GM18951 (cell line): ENCODE results near the gene COL4A2.

ENCODE experiments used
- POLR2A ChIP-seq: IDR thresholded peaks from 4 replicates; pipeline ENCODE4 v1.6.1; 2011; ENCODE audit warnings: mild to moderate bottlenecking; ENCODE audit not compliant: insufficient read length, insufficient read depth; ENCODE audit errors: extremely low read depth
- in situ Hi-C: fragments of 300-500 bp; cut with MboI; formaldehyde crosslinking; loops from one replicate; pipeline ENCODE4 v1.12.0; 2022; ENCODE audit warnings: low sequenced_read_pairs, mixed read lengths, inconsistent platforms; ENCODE audit not compliant: unreplicated experiment

Gene COL4A2

GRCh38 chr13:110464556-110465333 lies 157.7 kb downstream of the COL4A2 start:
- in situ Hi-C loops = loop anchor here (25.0 kb wide), 1 partner anchor 348 kb away; no protein-coding TSS in a partner anchor
- no peak for TF ChIP-seq POLR2A

- no peak for TF ChIP-seq POLR2A
- in situ Hi-C loops = loop anchor here (25.0 kb wide), 1 partner anchor 347 kb away; no protein-coding TSS in a partner anchor
Measured at GRCh38 chr13:110465696-110466095, 158.6 kb downstream of the COL4A2 start.

GRCh38 chr13:110466266-110466915 lies 159.3 kb downstream of the COL4A2 start:
- in situ Hi-C loops = loop anchor here (25.0 kb wide), 1 partner anchor 346 kb away; no protein-coding TSS in a partner anchor
- no peak for TF ChIP-seq POLR2A

GRCh38 chr13:110467516-110468110 lies 160.5 kb downstream of the COL4A2 start:
- TF ChIP-seq POLR2A = no peak
- in situ Hi-C loops = loop anchor here (25.0 kb wide), 1 partner anchor 345 kb away; no protein-coding TSS in a partner anchor

- no peak for TF ChIP-seq POLR2A
- in situ Hi-C loops = loop anchor here (25.0 kb wide), 1 partner anchor 343 kb away; no protein-coding TSS in a partner anchor
Measured at GRCh38 chr13:110468986-110469495, 162.0 kb downstream of the COL4A2 start.

- TF ChIP-seq POLR2A = no peak
- in situ Hi-C loops = loop anchor here (25.0 kb wide), 1 partner anchor 343 kb away; no protein-coding TSS in a partner anchor
Measured at GRCh38 chr13:110469597-110469996, 162.5 kb downstream of the COL4A2 start.

GRCh38 chr13:110470272-110471009 lies 163.4 kb downstream of the COL4A2 start:
- in situ Hi-C loops = loop anchor here (25.0 kb wide), 1 partner anchor 342 kb away; no protein-coding TSS in a partner anchor
- no peak for TF ChIP-seq POLR2A

- in situ Hi-C loops = loop anchor here (25.0 kb wide), 1 partner anchor 341 kb away; no protein-coding TSS in a partner anchor
- no peak for TF ChIP-seq POLR2A
Measured at GRCh38 chr13:110471156-110471832, 164.2 kb downstream of the COL4A2 start.

- in situ Hi-C loops = loop anchor here (25.0 kb wide), 1 partner anchor 341 kb away; no protein-coding TSS in a partner anchor
- TF ChIP-seq POLR2A = peak; percentile 32
Measured at GRCh38 chr13:110471833-110472162, 164.7 kb downstream of the COL4A2 start.

GRCh38 chr13:110472904-110473563 lies 165.9 kb downstream of the COL4A2 start:
- in situ Hi-C loops = loop anchor here (25.0 kb wide), 1 partner anchor 339 kb away; no protein-coding TSS in a partner anchor

GRCh38 chr13:110474713-110475112 lies 167.6 kb downstream of the COL4A2 start:
- in situ Hi-C loops = loop anchor here (25.0 kb wide), 1 partner anchor 338 kb away; no protein-coding TSS in a partner anchor

More at GRCh38 chr13:110472904-110473563, 165.9 kb downstream of the COL4A2 start:
- TF ChIP-seq POLR2A = no peak

GRCh38 chr13:110475117-110475516 lies 168.0 kb downstream of the COL4A2 start:
- no peak for TF ChIP-seq POLR2A
- in situ Hi-C loops = no loop called here

More at GRCh38 chr13:110474713-110475112, 167.6 kb downstream of the COL4A2 start:
- TF ChIP-seq POLR2A = no peak
